DND-41 (cell line): ENCODE data around the gene SF3B3.

Experiments
- ATAC-seq: fragments of 200-7000 bp; cut with Tn5 transposase; 3 replicates; pipeline ENCODE4 v1.9.1; 2021; ENCODE audit warnings: low read depth; ENCODE audit not compliant: insufficient read depth
- DNase-seq: peaks from one replicate; pipeline ENCODE4 v3.0.0-alpha.2; 2020
- H2AFZ ChIP-seq: 2 replicates; pipeline ENCODE4 v1.6.0; 2012; ENCODE audit warnings: low read depth, low read length
- H3K27ac ChIP-seq: 2 replicates; pipeline ENCODE4 v1.5.1; 2012; ENCODE audit warnings: low read length, inconsistent platforms
- H3K27me3 ChIP-seq: fragments of 200-600 bp; sonication (generic); 2 replicates; pipeline ENCODE4 v1.6.0; 2012; ENCODE audit warnings: low read length, mild to moderate bottlenecking, inconsistent platforms; ENCODE audit not compliant: insufficient read depth, poor library complexity
- H3K36me3 ChIP-seq: 2 replicates; pipeline ENCODE4 v1.5.1; 2012; ENCODE audit warnings: low read length, inconsistent platforms; ENCODE audit not compliant: insufficient read depth
- H3K4me1 ChIP-seq: 2 replicates; pipeline ENCODE4 v1.5.1; 2012; ENCODE audit warnings: mild to moderate bottlenecking, low read length; ENCODE audit not compliant: insufficient read depth
- H3K4me2 ChIP-seq: 2 replicates; pipeline ENCODE4 v1.6.0; 2012; ENCODE audit warnings: mild to moderate bottlenecking, moderate library complexity, low read length, inconsistent platforms; ENCODE audit not compliant: insufficient read depth
- H3K4me3 ChIP-seq, 2 experiments: fragments of 200-600 bp in 1 of 2; shearing (Covaris generic) in 1 of 2; 2 replicates each; pipeline ENCODE4 v1.5.1; 2012 to 2016; ENCODE audit warnings: inconsistent platforms in 2 of 2, low read length in 2 of 2, mild to moderate bottlenecking in 2 of 2, low read depth in 1 of 2, moderate library complexity in 1 of 2
- H3K79me2 ChIP-seq: 2 replicates; pipeline ENCODE4 v1.6.0; 2012; ENCODE audit warnings: low read length, inconsistent platforms; ENCODE audit not compliant: insufficient read depth
- H3K9ac ChIP-seq: 2 replicates; pipeline ENCODE4 v1.6.0; 2012; ENCODE audit warnings: low read depth, mild to moderate bottlenecking, inconsistent platforms, low read length, moderate library complexity
- H3K9me3 ChIP-seq: 2 replicates; pipeline ENCODE4 v1.5.1; 2012; ENCODE audit warnings: low read length, moderate library complexity, mild to moderate bottlenecking, inconsistent platforms; ENCODE audit not compliant: insufficient read depth, severe bottlenecking
- H4K20me1 ChIP-seq: 2 replicates; pipeline ENCODE4 v1.6.0; 2012; ENCODE audit warnings: low read length; ENCODE audit not compliant: insufficient read depth
- EZH2 ChIP-seq: IDR thresholded peaks from 3 replicates; pipeline ENCODE4 v1.6.1; 2012; ENCODE audit warnings: borderline replicate concordance, low read depth, mild to moderate bottlenecking, moderate library complexity, low read length, inconsistent platforms; ENCODE audit not compliant: severe bottlenecking
- TF ChIP-seq, protein P1 (sequence below): IDR thresholded peaks from 2 replicates; pipeline ENCODE4 v1.5.1; 2012; ENCODE audit warnings: borderline replicate concordance, low read length, moderate library complexity, mild to moderate bottlenecking; ENCODE audit not compliant: poor library complexity, severe bottlenecking; ENCODE audit errors: extremely low read depth

The SF3B3 gene

DNA sequence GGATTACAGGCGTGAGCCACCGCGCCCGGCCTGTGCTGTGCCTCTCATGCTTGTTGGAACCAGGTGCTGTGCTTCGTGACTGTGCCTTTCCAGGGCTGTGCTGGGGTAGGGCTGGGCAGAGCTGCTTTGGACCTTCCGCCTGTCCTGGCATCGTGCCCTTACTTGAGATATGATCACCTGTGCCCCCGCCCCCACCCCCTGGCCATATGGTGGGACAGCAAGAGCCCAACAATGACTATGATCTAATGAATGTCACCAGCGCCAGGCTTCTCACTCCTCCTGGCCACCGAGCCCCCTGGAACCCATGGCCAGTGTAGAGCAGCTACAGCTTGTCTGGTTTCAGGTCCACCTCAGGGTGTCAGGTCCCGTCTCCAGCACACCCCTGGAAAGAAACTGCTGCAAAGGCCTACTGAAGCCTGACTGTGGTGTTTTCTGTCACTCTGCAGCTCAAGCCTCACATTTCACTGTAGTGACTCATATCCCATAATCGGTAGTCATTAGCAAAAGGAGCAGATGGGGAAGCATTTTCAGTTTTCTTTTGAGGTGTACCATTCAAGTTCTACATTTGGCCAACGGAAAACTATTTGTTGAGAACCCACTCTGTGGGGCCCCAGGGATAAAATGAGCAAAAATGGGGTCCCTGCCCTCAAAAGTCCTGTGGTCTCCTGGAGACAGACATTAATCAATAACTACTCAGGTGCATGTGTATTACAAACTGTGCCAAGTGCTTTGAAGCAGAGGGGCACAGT lies 47.2 kb upstream of the SF3B3 start:
- Histone ChIP-seq H3K36me3 (peaks cover 46% of the 10 kb centered on the region), H3K79me2 (no peaks in the 10 kb centered on the region), H3K27me3 (no peaks in the 10 kb centered on the region), H3K9ac (no peak overlapping the region), H3K4me3 (no peak overlapping the region), H3K4me2 (no peak overlapping the region), H3K4me1 (no peaks in the 10 kb centered on the region), H3K27ac (no peak overlapping the region), H4K20me1 (no peaks in the 10 kb centered on the region; the same call in 1 of the 2 replicates), H3K9me3 (no peaks in the 10 kb centered on the region), H2AFZ (no peak overlapping the region)
- TF ChIP-seq, protein P1, sequence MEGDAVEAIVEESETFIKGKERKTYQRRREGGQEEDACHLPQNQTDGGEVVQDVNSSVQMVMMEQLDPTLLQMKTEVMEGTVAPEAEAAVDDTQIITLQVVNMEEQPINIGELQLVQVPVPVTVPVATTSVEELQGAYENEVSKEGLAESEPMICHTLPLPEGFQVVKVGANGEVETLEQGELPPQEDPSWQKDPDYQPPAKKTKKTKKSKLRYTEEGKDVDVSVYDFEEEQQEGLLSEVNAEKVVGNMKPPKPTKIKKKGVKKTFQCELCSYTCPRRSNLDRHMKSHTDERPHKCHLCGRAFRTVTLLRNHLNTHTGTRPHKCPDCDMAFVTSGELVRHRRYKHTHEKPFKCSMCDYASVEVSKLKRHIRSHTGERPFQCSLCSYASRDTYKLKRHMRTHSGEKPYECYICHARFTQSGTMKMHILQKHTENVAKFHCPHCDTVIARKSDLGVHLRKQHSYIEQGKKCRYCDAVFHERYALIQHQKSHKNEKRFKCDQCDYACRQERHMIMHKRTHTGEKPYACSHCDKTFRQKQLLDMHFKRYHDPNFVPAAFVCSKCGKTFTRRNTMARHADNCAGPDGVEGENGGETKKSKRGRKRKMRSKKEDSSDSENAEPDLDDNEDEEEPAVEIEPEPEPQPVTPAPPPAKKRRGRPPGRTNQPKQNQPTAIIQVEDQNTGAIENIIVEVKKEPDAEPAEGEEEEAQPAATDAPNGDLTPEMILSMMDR = no peak
- TF ChIP-seq EZH2 = no peak
- DNase-seq (no peak), ATAC-seq (no peak)

DNA sequence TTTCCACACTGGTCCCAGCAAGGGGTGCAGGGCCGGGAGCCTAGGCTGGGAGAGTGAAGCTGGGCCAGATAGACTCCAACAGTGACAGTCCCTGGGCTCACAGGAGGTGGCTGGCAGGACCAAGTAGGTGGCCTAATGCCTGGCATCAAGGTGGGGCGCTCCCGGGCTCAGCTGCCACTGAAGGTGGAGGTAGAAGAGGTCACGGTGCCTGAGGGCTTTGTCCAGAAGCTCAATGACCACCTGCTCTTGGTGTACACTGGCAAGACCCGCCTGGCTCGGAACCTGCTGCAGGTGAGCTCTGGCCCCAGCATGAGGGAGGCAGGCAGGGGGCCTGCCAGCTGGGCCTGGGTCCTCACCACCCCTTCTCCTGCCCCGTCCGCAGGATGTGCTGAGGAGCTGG lies 45.4 kb upstream of the SF3B3 start:
- no peaks in the 10 kb centered on the region; the same call in 1 of the 2 replicates for H4K20me1 ChIP-seq
- H3K4me3 ChIP-seq = no peak overlapping the region
- H3K4me2 ChIP-seq = no peak overlapping the region
- H3K79me2 ChIP-seq = no peaks in the 10 kb centered on the region
- H3K9me3 ChIP-seq = no peaks in the 10 kb centered on the region
- H3K36me3 ChIP-seq = peaks cover 58% of the 10 kb centered on the region
- no peak for TF ChIP-seq EZH2
- TF ChIP-seq, protein P1 = no peak
- ATAC-seq = no peak
- H3K27ac ChIP-seq = no peak overlapping the region
- no peaks in the 10 kb centered on the region for H3K27me3 ChIP-seq
- DNase-seq = no peak
- no peaks in the 10 kb centered on the region for H3K4me1 ChIP-seq
- no peak overlapping the region for H2AFZ ChIP-seq
- H3K9ac ChIP-seq = no peak overlapping the region

DNA sequence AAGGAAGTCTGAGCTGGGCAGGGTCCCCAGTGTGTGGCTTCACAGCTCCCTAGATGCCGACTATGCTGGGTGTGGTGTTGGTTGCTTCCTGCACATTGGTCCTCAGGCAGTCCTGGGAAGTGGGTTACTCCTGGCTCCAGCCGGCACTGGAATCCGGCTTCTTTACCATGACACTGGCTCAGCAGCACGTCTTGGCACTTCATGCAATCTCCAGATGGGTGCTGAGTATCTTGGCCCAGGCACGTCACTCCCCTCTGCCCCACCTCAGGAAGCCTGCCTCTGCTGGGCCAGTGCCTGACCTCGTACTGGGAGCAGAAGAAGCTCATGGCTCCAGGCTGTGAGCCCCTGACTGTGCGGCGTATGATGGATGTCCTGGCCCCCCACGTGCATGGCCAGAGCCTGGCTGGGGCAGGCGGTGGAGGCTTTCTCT lies 44.7 kb upstream of the SF3B3 start:
- no peak overlapping the region for H3K9ac ChIP-seq
- H3K36me3 ChIP-seq = peaks cover 62% of the 10 kb centered on the region
- no peak for TF ChIP-seq EZH2
- TF ChIP-seq, protein P1 = no peak
- no peaks in the 10 kb centered on the region for H3K4me1 ChIP-seq
- DNase-seq (no peak), ATAC-seq (no peak)
- no peaks in the 10 kb centered on the region for H3K9me3 ChIP-seq
- H3K79me2 ChIP-seq = no peaks in the 10 kb centered on the region
- H3K4me3 ChIP-seq = no peak overlapping the region
- no peaks in the 10 kb centered on the region; the same call in 1 of the 2 replicates for H4K20me1 ChIP-seq
- no peak overlapping the region for H3K4me2 ChIP-seq
- H3K27ac ChIP-seq = no peak overlapping the region
- no peaks in the 10 kb centered on the region for H3K27me3 ChIP-seq
- no peak overlapping the region for H2AFZ ChIP-seq
